Fibroblast of lung (primary cell): ENCODE results near the gene STX11. TPM values are rescaled to one million over a fixed set of nuclear protein-coding genes. Genes with fewer than 3 reads are reported as not detected.

Experiments used
- DNase-seq, 2 donors: peaks; one replicate each; pipeline versions ENCODE4 v3.0.0 to v3.0.0-alpha.2; 2010; ENCODE audit warnings: low read depth in 2 of 2
- H2AFZ ChIP-seq: 2 replicates; pipeline ENCODE4 v1.5.1; 2012; ENCODE audit warnings: low read length, control low read depth, inconsistent platforms
- H3K27ac ChIP-seq: 2 replicates; pipeline ENCODE4 v1.5.1; 2011; ENCODE audit warnings: low read length, control low read depth; ENCODE audit not compliant: insufficient read depth
- H3K27me3 ChIP-seq: 2 replicates; pipeline ENCODE4 v1.5.1; 2011; ENCODE audit warnings: mild to moderate bottlenecking, low read length; ENCODE audit not compliant: control insufficient read depth, insufficient read depth
- H3K36me3 ChIP-seq: 2 replicates; pipeline ENCODE4 v1.5.1; 2011; ENCODE audit warnings: low read length; ENCODE audit not compliant: control insufficient read depth, insufficient read depth
- H3K4me1 ChIP-seq: 2 replicates; pipeline ENCODE4 v1.5.1; 2011; ENCODE audit warnings: low read length; ENCODE audit not compliant: control insufficient read depth, insufficient read depth; ENCODE audit errors: extremely low read depth
- H3K4me2 ChIP-seq: 2 replicates; pipeline ENCODE4 v1.5.1; 2011; ENCODE audit warnings: low read length, control low read depth; ENCODE audit not compliant: insufficient read depth; ENCODE audit errors: extremely low read depth
- H3K4me3 ChIP-seq, 4 experiments: fragments of 200-600 bp in 1 of 4; sonication (generic) in 1 of 4; replicated peaks in 1 of 4; 2 replicates each; pipeline ENCODE4 v1.5.1; 2011 to 2016; ENCODE audit warnings: low read length in 4 of 4, low read depth in 3 of 4, mild to moderate bottlenecking in 3 of 4, control low read depth in 2 of 4, inconsistent platforms in 1 of 4, mixed read lengths in 1 of 4; ENCODE audit not compliant: insufficient read depth in 1 of 4; ENCODE audit errors: control extremely low read depth in 1 of 4
- H3K79me2 ChIP-seq: 2 replicates; pipeline ENCODE4 v1.5.1; 2012; ENCODE audit warnings: mild to moderate bottlenecking, low read length, inconsistent platforms; ENCODE audit not compliant: control insufficient read depth, insufficient read depth
- H3K9ac ChIP-seq: 2 replicates; pipeline ENCODE4 v1.5.1; 2011; ENCODE audit warnings: mild to moderate bottlenecking, low read length, control low read depth; ENCODE audit not compliant: insufficient read depth
- H3K9me3 ChIP-seq: 2 replicates; pipeline ENCODE4 v1.5.1; 2012; ENCODE audit warnings: low read depth, low read length; ENCODE audit not compliant: control insufficient read depth, insufficient read depth
- H4K20me1 ChIP-seq: 2 replicates; pipeline ENCODE4 v1.5.1; 2011; ENCODE audit warnings: low read length; ENCODE audit not compliant: control insufficient read depth, insufficient read depth; ENCODE audit errors: extremely low read depth
- CTCF ChIP-seq, 2 donors: IDR thresholded peaks in 1 of 2; conservative IDR thresholded peaks in 1 of 2; 1 replicate in 1 of 2; 2 replicates in 1 of 2; pipeline ENCODE4 v1.5.1; 2011 to 2012; ENCODE audit warnings: low read length in 2 of 2, control low read depth in 1 of 2, inconsistent platforms in 1 of 2, low read depth in 1 of 2, mild to moderate bottlenecking in 1 of 2
- EZH2 ChIP-seq: IDR thresholded peaks from 2 replicates; pipeline ENCODE4 v1.5.1; 2012; ENCODE audit warnings: low read length, control low read depth, mild to moderate bottlenecking; ENCODE audit errors: missing control alignments
- polyA plus RNA-seq, 2 donors: library from polyadenylated mRNA; depleted of rRNA in 1 of 2; stranded (reverse) in 1 of 2; unstranded in 1 of 2; fragments of >200 nt; gene quantifications; 2 replicates each; pipeline ENCODE4 v1.2.1, GENCODE V29; 2011 to 2012; ENCODE audit warnings: missing spikeins in 1 of 2
- total RNA-seq: library from RNA; depleted of rRNA; stranded (reverse); fragments of >200 nt; gene quantifications from 2 replicates; pipeline ENCODE4 v1.2.1, GENCODE V29; 2014

STX11 gene
- total and polyA plus RNA-seq, 2 donors (not counting 1 experiment from before 2014, with no cell fraction given) = 0.33 to 6.6 TPM

GRCh38 chr6:144170044-144170443 lies 19.7 kb downstream of the STX11 start:
- Histone ChIP-seq H3K4me1 (no peaks in the 10 kb centered on the region), H4K20me1 (no peaks in the 10 kb centered on the region), H3K9ac (no peak overlapping the region), H3K36me3 (no peaks in the 10 kb centered on the region), H3K4me3 (no peak overlapping the region), H3K9me3 (no peaks in the 10 kb centered on the region), H3K79me2 (no peaks in the 10 kb centered on the region), H3K4me2 (no peak overlapping the region), H3K27ac (no peak overlapping the region), H2AFZ (no peak overlapping the region), H3K27me3 (no peaks in the 10 kb centered on the region)
- DNase-seq = no peak
- TF ChIP-seq CTCF (conservative IDR thresholded peaks at IDR 0.05 in 1 of 2, IDR thresholded peaks at IDR 0.05 in 1 of 2; ENCODE audit: low read depth in 1 of 2, low read length in 2 of 2) (no peak), EZH2 (no peak)

DNA sequence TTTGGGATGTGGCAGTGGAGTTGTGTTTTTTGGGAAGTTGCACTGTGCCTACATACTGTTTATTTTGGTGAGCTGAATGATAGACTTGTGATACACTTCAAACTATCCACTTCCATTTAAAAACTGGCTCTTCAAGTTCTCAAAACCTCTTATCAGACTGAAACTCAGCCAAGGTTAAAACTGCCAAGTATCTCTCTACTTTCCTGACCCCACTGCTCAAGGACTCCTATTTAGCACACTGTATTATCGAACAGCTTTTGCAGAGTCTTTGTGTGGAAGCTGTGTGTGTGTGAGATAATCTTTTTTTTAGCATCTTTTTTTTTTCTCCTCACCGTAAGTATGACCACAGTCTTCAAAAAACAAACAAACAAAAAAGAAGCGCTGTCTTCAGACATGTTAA lies 21.1 kb downstream of the STX11 start:
- no peak for DNase-seq
- Histone ChIP-seq H3K9me3 (no peaks in the 10 kb centered on the region), H3K4me2 (no peak overlapping the region), H3K4me1 (no peaks in the 10 kb centered on the region), H4K20me1 (no peaks in the 10 kb centered on the region), H3K36me3 (no peaks in the 10 kb centered on the region), H3K27ac (no peak overlapping the region), H3K4me3 (no peak overlapping the region), H2AFZ (no peak overlapping the region), H3K27me3 (no peaks in the 10 kb centered on the region), H3K9ac (no peak overlapping the region), H3K79me2 (no peaks in the 10 kb centered on the region)
- TF ChIP-seq EZH2 (no peak), CTCF (conservative IDR thresholded peaks at IDR 0.05 in 1 of 2, IDR thresholded peaks at IDR 0.05 in 1 of 2; ENCODE audit: low read depth in 1 of 2, low read length in 2 of 2) (no peak)

GRCh38 chr6:144174006-144174405 lies 23.7 kb downstream of the STX11 start:
- Histone ChIP-seq H3K27ac (no peak overlapping the region), H4K20me1 (no peaks in the 10 kb centered on the region), H3K9me3 (no peaks in the 10 kb centered on the region), H3K4me1 (no peaks in the 10 kb centered on the region), H3K4me2 (no peak overlapping the region), H3K27me3 (no peaks in the 10 kb centered on the region), H2AFZ (no peak overlapping the region), H3K4me3 (no peak overlapping the region), H3K79me2 (no peaks in the 10 kb centered on the region), H3K9ac (no peak overlapping the region), H3K36me3 (no peaks in the 10 kb centered on the region)
- no peak for TF ChIP-seq EZH2
- TF ChIP-seq CTCF (conservative IDR thresholded peaks at IDR 0.05 in 1 of 2, IDR thresholded peaks at IDR 0.05 in 1 of 2; ENCODE audit: low read depth in 1 of 2, low read length in 2 of 2) = no peak
- no peak for DNase-seq
